NCI-H510A (cell line): ENCODE measurements around the gene PEX5L.

Source experiments
- DNase-seq: peaks from one replicate; lab custom pipeline; 2025; lab: John Stamatoyannopoulos, UW

Gene PEX5L

DNA sequence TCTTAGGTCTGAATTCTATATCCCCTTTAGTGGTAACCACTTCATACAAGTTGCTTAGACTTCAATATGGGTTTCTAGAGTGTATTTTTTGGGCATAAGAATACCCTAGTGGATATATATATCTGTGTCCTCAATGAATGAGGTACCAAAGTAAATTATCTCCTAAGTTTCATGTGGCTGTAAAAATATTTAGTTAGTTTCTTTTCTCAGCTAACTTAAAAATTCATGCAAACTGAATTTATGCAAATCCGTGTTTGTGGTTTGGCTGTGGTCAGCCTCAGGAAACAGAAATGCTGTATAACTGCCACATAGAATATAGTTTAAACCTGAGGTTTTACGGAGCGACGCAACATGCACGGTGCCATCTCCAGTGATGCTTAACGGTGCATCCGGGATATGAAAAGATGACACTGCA, 80.3 kb downstream of the PEX5L start:
- DNase-seq = no peak

DNA sequence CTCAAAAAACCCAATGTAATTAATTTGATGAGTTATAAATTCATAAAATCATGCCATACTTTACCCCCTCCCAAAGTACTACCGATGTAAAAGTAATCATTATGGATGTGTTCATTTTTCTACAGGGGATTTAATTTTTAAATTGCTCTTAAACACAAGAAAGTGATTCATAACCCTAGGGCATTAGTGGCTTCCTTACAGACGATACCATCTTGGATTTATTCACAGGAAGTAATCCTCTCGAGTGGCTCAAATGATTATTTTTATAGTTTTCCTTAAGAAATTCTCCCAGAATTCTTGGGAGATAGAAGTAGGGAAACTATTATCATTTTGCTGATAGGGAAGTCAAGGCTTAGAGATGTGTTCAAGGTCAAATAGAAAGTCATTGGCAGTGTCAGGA, 80.9 kb downstream of the PEX5L start:
- no peak for DNase-seq

DNA sequence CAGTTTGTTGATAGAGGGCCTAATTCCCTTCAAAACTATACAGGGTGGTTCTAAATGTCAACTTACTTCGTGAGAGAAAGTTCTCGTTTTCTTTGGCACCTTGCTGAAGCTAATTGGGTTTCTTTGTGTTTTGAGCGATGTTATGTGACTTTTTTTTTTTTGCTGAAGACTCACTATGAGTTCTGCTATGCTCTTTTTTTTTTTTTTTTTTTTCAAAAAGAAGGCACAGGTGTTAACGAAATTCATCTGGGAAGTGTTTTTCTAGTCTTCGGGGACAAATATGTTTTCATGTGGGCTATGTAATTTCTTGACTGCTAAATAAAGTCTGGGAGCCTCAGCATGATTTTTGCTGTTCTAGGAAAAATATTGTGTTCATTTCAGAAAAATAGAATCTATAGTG, 81.5 kb downstream of the PEX5L start:
- no peak for DNase-seq

DNA sequence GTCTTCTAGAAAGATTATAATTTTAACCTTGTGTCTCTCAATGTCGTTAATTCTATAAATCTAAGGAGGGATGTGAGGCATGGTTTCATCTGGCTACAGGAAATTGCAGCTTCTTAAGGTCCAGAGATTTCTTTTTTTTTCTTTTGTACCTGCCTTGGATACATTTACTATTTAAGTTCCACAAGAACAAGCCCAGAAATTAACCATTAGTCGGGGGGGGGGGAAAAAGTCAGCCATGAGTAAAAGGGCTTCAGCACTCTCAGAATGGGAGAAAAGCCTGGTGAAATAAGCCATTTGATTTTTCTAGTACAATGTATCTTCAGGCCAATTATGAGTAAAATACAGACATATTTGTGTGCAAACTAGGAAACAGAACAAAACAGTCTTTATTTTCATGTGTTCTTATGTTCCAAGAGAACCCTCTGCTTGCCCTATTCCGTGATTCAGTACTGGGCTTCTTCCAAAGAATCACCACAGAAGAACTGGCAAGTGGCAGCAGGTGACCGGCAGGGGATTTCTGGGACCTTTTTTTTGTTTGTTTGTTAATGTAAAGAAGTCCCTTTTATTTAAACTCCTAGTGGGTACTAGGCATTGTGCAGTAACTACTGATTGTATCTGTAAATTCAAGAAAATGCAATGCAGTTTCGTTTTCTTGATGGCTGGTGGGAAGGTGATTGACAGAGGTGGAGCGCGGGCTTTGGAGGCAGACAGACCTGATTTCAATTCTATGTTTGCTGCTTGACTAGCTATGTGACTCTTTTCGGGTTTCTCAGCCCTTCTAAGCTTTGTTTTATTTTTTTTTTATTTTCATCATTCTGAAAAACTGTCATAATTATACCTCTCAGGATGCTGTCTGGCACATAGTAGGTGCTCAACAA, 82.5 kb downstream of the PEX5L start:
- no peak for DNase-seq

DNA sequence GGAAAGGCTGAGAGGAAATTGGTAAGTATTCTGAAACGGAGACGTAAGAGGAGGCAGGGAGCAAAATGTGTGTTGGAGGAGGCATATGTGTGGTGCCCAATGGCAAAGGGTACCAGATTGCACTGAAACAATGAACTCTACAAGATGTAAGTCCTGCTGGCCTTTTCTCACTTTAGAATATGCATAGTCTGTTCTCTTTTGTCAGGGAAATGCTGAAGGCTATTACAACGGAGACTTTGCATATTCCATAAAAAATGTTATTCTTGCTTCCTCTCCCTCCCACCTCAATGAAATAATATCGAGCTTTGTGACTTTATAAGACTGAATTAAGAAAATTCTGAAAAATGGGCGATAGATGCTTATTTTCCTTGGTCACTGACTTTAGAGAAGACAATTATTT, 85.9 kb downstream of the PEX5L start:
- no peak for DNase-seq

DNA sequence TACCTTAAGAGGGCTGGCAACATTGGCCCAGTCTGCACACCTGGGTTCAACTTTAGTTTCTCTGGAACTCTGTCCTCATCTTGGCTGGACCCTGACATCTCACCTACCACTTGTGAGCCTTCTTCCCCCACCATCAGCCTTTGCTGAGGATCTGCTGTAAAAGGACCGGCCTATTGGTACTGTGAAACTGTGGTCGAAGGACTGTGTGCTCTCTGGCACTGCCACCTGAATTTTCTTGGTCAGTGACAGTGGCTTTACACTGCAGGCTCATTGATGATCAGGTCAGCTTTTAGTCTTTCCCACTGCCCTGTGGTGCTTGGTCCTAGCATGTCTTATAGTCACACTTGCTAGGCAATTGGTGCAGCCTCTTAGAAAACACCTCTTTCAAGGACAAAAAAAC, 86.9 kb downstream of the PEX5L start:
- no peak for DNase-seq

DNA sequence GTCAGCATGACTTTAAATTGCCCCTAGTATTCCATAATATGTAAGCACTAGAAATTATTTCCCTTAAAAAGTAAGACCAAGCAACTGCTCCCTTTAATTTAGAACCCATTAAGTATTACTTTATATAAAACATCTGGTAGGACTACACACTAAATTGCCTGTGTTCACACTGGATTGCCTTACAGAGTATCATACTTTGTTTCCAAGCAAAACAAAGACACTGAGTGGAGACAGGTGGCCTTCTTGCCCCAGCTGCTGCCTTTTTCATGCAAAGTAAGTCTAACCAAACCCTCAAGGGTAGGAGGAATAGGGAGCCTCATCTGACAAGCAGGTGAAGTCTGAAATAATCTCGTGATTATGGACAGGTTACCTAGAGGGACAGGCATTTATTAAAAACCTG, 87.3 kb downstream of the PEX5L start:
- peak; percentile 64 for DNase-seq

DNA sequence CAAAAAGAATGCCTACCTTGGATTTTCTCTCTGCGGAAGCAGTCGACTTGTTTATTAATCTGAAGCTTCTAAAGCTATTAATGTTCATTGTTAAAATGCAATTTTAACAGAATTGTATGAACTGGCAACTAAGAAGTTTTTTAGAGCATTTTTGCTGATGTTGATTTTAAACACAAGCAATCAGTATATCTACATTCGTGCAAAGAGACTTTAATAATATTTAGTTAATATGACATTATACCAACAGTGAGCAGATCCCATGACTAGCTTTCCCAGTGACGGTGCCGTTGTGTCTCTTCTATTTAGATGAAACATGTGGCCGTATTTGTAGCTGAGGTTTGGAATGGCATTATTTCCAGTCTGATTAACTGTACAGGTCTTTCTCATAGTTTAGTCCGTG, 88.0 kb downstream of the PEX5L start:
- no peak for DNase-seq

DNA sequence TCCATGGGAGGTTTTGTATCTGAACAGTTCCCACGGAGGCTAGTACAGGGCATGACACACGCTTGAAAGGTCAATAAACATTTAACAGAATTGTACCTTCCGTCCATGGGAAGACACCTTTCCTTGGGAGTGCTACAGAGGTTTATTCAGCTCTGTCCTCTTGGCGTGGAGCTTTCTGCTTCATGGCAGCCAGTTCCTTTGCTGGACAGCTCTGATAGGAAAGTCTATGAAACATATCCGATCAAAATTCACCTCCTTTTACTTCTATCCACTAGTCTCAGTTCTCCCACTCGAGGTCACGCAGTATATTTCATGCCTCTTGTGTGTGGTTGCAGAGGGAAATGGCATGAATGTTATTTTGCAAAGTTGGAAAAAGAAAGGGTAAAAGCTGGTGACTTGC, 91.2 kb downstream of the PEX5L start:
- DNase-seq = no peak

DNA sequence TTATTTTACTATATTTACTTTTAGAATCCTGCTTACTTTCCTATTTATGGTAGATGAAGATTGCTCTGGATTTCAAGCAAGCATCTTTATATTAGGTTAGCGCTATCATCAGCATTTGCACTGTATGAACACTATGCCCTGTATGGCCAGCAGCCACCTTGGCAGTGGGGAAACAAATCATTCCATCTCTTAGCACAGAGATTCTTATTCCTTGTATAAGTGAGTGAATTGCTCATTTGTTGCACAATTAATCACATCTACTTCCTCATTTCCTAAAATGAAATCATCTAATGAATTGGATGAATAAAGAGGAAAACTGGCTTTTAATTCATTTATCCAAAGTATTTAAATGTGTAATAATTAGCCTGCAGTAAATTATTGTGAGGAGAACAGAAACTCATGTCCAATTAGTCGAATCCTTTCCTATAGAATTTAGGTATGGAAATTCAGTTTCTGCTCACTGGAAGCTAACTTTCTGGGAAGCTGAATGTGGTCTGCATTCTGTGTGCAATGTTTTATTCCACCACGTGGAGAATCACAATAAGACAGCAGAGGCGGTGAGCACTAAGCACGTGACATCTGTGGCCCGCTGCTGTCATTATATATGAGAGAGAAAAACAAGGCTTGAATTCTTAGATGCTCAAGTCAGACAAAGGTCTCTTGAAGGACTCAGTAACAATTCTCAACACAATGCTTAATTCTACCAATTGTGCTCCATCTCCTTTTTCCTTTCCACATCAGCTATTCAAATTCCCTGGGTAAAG, 93.4 kb downstream of the PEX5L start:
- no peak for DNase-seq

DNA sequence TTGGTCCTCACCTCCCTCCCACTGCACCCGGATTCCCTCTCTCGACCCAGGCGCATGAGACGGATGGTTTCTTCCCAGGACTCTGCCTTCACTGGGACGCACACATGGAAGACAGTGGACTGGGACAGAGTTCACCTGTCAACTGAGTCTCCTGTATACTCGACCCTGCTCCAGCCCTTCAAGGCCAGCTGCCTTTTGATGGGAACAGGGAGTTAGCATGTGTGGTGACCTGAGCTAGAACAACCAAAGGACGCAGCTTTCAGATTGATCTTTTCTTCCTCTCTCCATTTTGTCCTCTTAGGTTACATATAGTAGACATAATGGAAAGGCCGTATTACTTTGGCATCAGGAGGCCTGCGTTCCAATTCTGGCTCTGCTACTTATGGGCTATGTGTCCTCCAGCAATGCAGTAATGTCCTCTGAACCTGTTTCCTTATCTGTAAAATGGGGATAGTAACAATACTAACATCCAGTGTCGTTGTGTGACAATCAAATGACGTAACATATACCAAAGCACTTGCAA, 94.1 kb downstream of the PEX5L start:
- no peak for DNase-seq

DNA sequence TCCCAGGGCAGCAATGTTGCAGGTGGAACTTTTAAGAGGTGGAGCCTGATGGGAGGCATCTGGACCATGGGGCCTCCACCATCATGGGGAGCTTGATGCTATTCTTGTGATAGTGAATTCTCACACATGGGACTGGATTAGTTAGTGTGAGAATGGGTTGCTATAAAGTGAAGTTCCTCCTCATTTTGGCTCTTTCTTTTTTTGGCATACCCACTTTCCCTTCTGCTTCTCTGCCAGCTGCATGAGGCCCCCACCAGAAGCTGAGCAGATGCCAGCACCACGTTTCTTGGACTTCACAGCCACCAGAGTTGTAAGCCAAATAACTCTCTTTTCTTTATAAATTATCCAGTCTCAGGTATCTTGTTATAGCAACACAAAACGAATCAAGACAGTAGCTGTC, 101.0 kb downstream of the PEX5L start:
- no peak for DNase-seq

DNA sequence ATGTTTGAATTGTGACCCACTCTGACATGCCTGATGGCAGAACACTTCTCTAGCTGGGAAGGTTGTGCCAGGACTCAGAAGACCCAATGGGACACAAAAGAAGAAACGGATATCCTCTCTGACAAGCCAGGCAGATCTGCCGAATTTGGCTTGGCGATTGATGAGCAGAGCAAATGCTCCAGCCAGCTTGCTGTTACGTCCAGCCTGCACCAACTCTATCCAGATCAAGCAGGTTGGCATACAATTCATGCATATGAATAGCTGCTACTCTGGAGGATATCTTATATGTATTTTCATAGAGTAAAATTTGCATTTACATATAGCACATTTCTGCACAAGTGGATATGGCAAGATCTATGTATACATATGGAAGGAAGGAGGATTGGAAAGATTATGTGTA, 102.8 kb downstream of the PEX5L start:
- no peak for DNase-seq

DNA sequence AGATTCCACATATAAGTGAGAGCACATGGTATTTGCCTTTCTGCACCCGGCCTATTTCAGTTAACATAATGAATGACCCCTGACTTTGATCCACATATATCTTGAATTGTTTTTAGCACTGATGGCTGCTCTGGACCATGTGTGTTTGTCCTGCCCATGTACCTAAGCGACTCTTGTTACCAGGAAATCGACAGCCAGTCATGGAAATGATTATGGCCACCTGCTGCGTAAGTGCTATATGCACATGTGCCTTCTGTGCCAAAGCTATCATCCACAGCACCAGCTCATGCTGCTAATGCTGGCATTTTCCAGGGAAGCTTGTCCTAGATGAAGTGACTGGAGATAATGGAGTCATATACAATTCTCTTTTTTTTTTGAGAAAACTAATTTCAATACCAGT, 103.7 kb downstream of the PEX5L start:
- DNase-seq = peak; percentile 72

DNA sequence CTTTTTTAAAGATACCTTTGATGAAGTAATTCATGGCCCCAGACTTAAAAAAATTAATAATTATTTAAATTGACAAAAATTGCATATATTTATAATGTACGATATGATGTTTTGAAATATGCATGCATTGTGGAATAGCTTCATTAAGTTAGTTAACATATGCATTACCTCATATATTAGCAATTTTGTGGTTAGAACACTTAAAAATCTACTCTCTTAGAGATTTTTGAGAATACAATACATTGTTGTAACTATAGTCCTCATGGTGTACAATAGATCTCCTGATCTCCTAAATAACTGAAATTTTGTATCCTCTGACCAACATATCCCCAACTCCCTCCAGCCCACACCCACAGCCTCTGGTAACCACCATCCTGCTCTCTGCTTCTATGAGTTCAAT, 104.1 kb downstream of the PEX5L start:
- no peak for DNase-seq

DNA sequence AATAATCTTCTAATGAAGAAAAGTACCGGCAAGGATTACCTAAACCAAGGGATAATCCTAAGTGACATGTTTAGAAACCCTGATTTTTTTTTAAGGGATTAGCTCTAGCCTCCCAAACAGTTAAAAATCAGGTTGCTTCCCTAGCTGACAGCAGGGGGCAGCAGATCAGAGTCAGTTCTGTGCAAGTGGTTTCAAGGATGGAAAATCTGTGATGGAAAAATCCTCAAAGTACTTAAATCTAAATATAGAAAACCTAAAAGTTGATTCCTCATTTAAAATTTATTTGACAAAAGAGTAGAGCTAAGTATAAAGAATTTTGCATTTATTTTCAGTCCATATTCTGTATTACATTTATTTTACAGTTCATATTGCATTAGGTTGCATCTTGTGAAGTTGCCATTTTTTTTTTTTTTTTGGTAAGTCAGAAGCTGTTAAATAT, 107.6 kb downstream of the PEX5L start:
- no peak for DNase-seq

DNA sequence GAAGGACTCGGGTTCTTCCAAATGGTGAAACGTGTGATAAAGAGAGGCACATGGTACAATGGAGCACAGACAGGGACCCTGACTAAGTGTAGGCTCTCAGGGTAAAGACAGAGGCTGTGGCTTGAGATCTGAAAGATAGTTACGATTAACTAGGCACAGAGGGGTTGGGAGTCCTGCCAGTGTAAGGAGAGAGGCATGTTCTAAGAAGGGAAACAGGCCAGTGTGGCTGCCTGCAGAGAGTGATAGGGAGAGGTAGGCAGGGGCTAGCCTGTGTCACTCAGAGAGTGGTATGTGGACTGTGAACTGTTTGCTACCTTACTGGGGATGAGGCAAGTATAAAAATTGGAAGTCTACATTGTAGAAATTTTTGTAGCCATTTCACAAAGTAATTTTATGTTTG, 109.5 kb downstream of the PEX5L start:
- DNase-seq = no peak

DNA sequence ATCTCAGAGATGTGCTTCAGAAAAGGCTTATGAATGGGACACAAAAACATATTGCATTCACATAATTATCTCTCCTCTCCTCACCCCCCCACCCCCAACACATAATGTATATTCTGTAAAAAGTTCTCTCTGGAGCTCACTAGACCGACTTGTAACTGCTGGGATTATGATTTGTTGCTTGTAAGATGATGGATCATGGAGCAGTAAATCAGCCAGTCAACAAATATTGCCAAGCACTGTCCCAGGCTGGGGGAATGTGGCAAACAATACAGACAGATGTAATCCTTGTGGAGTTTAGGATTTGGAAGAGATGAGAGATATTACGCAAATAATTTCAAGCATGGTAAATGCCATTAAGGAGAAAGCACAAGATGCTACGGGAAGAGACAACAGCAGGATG, 114.8 kb downstream of the PEX5L start:
- no peak for DNase-seq

DNA sequence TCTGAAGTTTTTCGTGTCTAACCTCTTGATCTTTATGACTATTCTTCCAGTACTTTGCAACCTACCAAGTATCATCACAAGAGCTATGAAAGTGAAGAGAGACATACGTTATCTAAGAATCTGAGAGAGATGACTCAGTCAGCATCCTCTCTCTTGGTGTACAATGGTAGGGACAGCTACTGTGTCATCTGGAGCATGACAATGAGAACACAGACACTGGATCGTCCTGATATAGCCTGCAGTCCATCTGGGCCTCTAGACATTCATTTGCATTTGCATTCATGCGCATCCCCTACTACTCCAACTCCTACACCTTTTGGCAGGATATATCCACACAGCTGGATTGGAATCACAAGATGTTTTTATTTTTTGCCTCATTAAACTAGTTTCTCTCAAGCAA, 115.2 kb downstream of the PEX5L start:
- peak; percentile 49 for DNase-seq

DNA sequence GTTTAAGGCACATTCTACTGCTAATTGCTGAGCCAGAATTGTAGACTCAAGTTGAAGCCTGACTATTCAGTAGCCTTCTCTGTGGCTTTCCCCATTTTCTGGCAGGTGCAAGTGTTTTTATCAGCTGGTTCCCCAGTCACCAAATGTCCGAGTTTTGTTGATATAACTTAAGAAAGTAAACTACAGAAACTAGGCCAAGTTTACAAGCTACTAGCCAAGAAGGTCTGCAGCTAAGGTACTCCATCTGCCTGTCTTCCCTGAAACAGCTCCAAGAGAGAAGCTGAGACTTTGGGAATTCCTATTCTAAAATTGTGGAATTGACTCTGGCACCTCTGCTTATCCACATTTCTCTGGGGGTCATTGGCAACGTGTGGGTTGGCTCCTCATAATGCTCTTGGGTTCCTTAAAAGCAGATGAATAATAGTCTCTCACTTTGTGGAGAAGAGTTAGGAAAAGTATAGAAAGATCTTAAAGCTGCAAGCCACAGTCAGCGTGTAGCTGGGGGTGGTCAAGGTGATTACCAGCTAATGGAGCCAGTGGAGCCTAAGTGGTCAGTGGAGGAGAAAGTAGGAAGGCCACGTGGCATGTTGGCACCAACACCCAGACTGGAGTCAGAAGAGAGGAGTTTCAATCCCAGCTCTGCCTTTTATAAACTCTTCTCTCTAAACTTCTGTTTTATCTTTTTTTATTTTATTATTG, 128.8 kb downstream of the PEX5L start:
- no peak for DNase-seq

DNA sequence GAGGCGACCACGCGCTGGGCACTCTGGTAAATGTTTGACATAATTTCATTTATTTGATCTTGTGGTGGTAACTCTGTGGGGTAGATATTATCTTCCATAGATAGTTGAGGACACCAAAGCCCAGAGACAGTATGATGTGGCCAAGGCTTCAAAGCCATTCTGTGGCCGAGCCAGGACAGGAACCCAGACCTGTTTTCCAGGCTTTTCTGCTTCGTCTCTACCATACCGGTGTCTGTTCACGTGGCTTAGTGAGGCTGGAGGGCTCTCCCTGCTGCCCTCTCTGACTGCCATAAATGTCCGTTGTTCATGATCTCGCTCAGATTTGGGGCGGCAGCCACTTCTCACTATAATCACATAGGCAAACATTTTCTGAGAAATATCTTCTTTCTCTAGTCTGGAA, 134.7 kb downstream of the PEX5L start:
- DNase-seq = no peak

DNA sequence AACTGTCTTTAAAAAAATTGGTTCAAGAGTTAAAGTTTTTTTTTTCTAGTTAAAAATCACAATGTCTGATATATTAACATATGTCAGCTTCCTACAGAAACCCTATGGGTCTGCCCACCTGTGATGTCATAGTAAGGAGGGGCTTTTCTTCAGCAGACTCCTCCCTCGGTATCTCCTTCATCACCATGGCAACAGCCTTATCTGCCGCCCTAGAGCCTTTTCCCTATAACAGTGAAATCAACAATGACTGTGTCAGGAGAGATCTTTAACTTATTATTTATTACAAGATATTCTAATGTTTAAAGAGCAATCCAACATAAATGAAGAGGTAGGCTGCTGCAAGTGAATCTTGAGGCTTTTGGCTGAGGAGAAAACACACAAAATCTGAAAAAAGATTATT, 138.7 kb downstream of the PEX5L start:
- no peak for DNase-seq

DNA sequence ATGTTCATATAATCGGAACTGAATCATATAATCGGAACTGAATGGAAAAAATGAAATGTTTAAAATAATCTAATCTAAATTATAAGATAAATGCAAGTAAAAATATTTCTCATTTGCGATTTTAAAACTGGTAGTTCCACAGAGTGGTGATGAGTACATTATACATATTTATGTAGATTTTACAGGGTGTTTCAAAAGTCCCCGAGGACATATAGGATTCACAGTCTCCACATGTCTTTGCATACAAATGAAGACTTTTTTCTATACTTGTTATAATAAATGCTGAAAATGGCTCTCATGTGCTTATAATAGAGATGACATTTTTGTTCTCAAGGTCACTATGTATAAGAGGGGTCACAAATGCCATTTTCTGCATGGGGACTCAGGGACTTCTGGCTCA, 139.5 kb downstream of the PEX5L start:
- no peak for DNase-seq
